GM12872 (cell line): Measurements from ENCODE around the gene CCR7.

Experiments
- CTCF ChIP-seq: IDR thresholded peaks from 3 replicates; pipeline ENCODE4 v1.5.1; 2011; ENCODE audit warnings: low read depth, mild to moderate bottlenecking, low read length, moderate library complexity; ENCODE audit not compliant: insufficient read depth

CCR7 gene

GRCh38 chr17:40547785-40548478 lies 17.3 kb downstream of the CCR7 start:
- no peak for TF ChIP-seq CTCF

DNA sequence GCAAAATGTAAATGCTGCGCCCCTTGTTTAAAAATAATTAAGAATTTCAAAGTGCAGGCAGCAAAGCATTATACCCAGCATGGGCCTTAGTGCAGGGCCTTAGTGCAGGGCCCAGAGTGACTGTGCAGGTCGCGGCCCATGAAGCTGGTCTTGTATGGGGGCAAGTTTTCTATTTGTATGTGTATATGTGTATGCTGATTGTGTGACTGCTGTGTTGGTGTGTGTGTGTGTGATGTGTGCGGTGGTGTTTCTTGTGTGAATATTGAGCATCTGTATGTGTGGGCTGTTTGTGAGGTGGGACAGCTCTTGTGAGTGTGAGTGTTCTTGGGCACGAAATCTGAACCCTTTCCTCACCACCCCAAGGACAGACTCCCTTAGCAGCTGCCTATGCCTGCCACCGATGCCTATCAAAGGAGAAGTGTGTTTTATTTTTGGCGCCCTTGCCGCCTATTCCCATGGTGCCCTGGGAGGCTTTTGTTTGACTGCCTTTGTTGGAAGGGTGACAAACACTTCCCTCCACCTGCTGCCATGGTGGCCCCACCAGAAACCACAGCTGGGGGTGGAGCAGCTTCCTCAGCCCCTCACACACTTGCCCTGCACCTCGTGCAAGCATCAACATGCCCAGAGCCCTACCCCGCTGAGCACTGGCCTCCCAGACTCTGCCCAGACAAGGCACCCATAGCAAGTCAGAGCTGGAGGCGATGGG lies 18.0 kb downstream of the CCR7 start:
- no peak for TF ChIP-seq CTCF

DNA sequence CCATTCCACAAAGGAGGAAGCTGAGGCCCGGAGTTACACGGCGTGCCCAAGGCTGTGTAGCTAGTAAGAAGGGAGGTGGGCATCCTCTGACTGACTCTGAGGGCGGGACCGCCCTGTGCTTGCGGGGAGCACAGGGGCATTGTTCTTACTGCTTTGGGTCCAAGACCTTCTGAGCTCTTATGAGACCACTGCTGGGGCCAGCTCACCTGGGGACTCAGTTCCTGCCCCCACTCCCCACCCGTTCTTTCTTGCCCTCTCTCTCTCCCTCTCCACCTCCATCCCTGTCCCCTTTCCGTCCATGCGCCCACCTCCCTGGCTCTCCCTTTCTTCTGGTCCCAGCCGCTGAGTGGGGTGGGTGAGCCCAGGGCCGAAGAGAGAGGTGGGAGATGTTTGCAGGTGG lies 19.6 kb downstream of the CCR7 start:
- TF ChIP-seq CTCF, result no peak

- TF ChIP-seq CTCF, result no peak
Observed at GRCh38 chr17:40542558-40543411, 22.5 kb downstream of the CCR7 start.

DNA sequence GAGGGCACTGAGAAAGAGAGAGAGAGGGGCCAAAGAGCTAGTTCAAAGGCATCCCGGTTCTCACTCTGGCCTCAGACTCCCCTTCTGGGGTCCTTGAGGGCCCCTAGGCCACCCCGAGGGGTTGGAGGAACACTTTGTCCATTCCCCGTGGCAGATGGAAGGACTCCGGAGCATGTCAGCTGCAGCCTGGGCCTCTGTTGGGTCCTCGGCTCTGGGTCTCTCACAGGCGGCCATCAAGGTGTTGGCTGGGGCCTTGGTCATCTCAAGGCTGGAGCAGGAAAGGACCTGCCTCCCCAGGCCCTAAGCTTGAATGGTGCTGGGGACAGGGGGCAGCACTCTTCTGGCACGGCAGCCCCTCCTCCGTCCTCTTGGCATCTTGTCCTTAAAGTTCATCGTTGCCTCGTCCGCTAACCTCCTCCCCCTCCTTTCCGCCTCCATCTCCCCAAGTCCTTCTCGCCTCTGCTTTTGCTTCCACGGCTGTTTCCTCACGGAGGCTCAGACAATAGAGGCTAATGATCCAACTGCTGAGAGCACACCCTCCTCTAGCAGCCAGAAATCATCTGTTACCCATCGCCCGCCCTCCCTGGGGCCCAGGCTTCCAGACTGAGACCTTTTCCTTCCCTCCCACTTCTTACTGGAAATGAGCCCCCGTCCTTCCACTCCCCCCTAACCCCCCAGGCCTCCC lies 23.3 kb downstream of the CCR7 start:
- TF ChIP-seq CTCF, result no peak

DNA sequence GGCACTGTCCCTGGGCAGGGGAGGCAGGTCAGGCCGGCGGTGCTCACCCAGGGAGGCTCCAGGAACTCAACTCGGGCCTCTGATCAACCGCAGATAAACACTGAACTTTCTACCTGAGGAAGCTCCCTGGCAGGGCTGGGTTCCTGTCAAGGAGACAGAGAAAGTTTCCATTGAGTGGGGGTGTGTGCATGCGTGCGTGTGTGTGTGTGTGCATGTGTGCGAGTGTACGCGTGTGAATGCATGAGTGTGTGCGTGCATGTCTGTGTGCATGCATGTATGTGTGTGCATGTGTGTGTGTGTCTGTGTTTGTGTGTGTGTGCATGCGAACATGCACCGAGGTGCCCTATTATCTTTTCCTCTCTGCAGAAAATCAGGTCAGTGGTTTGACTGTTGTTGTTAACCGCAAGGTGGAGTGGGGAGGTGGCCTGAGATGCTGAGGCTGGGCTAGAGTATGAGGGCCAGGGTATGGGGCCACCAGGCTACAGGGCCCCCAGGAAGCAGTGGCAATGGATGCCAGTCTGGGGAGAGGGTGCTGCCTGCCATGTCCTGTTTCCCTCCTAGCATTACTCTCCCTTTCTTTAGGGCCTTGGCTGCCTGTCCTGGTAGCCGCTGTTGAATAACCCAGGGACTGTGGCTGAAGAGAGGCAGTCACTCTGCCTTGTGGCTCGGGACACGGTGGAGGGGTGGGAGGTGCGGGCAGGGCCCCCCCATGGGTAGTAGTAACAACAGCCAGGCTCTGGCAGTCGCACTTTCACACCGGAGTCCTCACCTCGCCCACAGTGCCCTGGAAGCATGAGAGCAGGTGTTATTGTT lies 24.0 kb downstream of the CCR7 start:
- TF ChIP-seq CTCF, result no peak
